GM12873 (cell line): ENCODE data around the gene EVI5.

Source experiments
- CTCF ChIP-seq: IDR thresholded peaks from 2 replicates; pipeline ENCODE4 v1.5.1; 2012; ENCODE audit warnings: low read depth, mild to moderate bottlenecking, moderate library complexity, low read length, control low read depth; ENCODE audit not compliant: insufficient read depth; ENCODE audit errors: missing control alignments

Gene EVI5

GRCh38 chr1:92743221-92743620 is 41.7 kb downstream of the EVI5 start:
- TF ChIP-seq CTCF, result no peak

GRCh38 chr1:92739669-92740524 is 45.0 kb downstream of the EVI5 start:
- TF ChIP-seq CTCF, result no peak

GRCh38 chr1:92736395-92736794 is 48.5 kb downstream of the EVI5 start:
- no peak for TF ChIP-seq CTCF

GRCh38 chr1:92730476-92730875 is 54.4 kb downstream of the EVI5 start:
- TF ChIP-seq CTCF, result no peak

- no peak for TF ChIP-seq CTCF
Observed at GRCh38 chr1:92728697-92729096, 56.2 kb downstream of the EVI5 start.

GRCh38 chr1:92721886-92722285 is 63.0 kb downstream of the EVI5 start:
- no peak for TF ChIP-seq CTCF

GRCh38 chr1:92713939-92714338 is 71.0 kb downstream of the EVI5 start:
- TF ChIP-seq CTCF, result no peak
